Ishikawa (cell line): ENCODE measurements around the gene PPP1R11.

Experiments used
- CEBPB ChIP-seq: IDR thresholded peaks from 2 replicates; pipeline ENCODE4 v1.6.1; 2012
- CREB1 ChIP-seq: IDR thresholded peaks from 2 replicates; pipeline ENCODE4 v1.6.1; 2012; ENCODE audit warnings: low read depth
- EGR1 ChIP-seq: IDR thresholded peaks from 2 replicates; pipeline ENCODE4 v1.6.1; 2012
- EP300 ChIP-seq: IDR thresholded peaks from 2 replicates; pipeline ENCODE4 v1.6.1; 2012; ENCODE audit warnings: borderline replicate concordance
- FOXM1 ChIP-seq: IDR thresholded peaks from 2 replicates; pipeline ENCODE4 v1.6.1; 2012; ENCODE audit warnings: low read depth, borderline replicate concordance
- MAX ChIP-seq: IDR thresholded peaks from 2 replicates; pipeline ENCODE4 v1.6.1; 2012
- NFIC ChIP-seq: IDR thresholded peaks from 2 replicates; pipeline ENCODE4 v1.6.1; 2012
- RAD21 ChIP-seq: IDR thresholded peaks from 2 replicates; pipeline ENCODE4 v1.6.1; 2012; ENCODE audit warnings: low read depth
- REST ChIP-seq: IDR thresholded peaks from 2 replicates; pipeline ENCODE4 v1.6.1; 2012; ENCODE audit warnings: low read depth, mild to moderate bottlenecking
- TAF1 ChIP-seq: IDR thresholded peaks from 2 replicates; pipeline ENCODE4 v1.6.1; 2012; ENCODE audit warnings: low read depth, mild to moderate bottlenecking
- TCF12 ChIP-seq: IDR thresholded peaks from 2 replicates; pipeline ENCODE4 v1.6.1; 2012; ENCODE audit warnings: low read depth
- TEAD4 ChIP-seq: IDR thresholded peaks from 2 replicates; pipeline ENCODE4 v1.6.1; 2012
- YY1 ChIP-seq: IDR thresholded peaks from 2 replicates; pipeline ENCODE4 v1.6.1; 2012; ENCODE audit warnings: low read depth
- ZBTB7A ChIP-seq: IDR thresholded peaks from 2 replicates; pipeline ENCODE4 v1.6.1; 2012; ENCODE audit warnings: low read depth
- TF ChIP-seq, protein P1 (sequence below): IDR thresholded peaks from 2 replicates; pipeline ENCODE4 v1.6.1; 2012

Gene PPP1R11

DNA sequence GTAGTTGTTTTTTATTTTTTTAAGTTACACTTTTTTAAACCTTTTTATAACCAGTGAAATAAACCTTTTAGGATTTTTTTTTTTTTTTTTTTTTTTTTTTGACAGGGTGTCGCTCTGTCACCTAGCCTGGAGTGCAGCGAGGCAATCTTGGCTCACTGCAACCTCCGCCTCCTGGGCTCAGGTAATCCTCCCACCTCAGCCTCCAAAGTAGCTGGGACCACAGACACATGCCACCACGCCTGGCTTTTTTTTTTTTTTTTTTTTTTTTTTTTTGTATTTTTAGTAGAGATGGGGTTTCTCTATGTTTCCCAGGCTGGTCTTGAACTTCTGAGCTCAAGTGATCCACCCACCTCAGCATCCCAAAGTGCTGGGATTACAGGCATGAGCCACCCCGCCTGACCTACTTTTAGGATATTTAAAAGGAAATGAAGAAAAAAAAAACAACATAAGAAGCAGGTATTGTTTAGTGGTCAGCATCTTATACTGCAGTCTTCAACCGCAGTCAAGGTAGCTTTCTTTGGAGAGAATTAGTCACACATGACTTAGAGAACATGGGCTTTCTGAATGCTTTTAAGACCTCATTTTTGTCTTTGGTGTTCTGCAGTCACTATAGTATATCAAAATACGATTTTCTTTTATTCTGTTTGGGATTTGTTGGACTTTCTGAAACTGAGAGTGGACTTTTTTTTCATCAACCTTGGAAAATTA is 4.4 kb upstream of the PPP1R11 start:
- TF ChIP-seq TAF1 = no peak
- TF ChIP-seq RAD21 = no peak
- TF ChIP-seq NFIC = no peak
- TF ChIP-seq EGR1 = no peak
- TF ChIP-seq EP300 = no peak
- TF ChIP-seq REST = no peak
- TF ChIP-seq CEBPB = no peak
- TF ChIP-seq ZBTB7A = no peak
- no peak for TF ChIP-seq FOXM1
- no peak for TF ChIP-seq TCF12
- no peak for TF ChIP-seq CREB1
- no peak for TF ChIP-seq YY1
- TF ChIP-seq, protein P1, sequence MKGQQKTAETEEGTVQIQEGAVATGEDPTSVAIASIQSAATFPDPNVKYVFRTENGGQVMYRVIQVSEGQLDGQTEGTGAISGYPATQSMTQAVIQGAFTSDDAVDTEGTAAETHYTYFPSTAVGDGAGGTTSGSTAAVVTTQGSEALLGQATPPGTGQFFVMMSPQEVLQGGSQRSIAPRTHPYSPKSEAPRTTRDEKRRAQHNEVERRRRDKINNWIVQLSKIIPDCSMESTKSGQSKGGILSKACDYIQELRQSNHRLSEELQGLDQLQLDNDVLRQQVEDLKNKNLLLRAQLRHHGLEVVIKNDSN = no peak
- TF ChIP-seq MAX = no peak
- TF ChIP-seq TEAD4 = no peak

DNA sequence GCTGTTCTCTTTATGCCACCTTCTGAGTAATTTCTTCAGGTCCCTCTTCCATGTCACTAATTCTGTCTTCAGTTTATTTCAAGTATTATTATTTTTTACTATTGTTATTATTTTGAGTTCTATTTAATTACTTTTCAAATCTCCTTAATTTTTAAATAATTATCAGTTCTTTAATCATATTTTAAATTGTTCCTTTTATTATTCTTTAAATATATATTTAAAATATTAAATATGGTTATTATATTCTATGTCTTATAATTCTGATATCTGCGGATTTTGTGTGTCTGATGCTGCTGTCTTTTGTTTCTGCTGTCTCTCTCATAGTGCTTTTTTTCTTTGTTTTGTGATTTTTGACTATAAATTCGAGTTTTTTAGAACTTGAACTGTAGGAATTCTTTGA is 3.7 kb upstream of the PPP1R11 start:
- TF ChIP-seq CEBPB (no peak), EP300 (no peak), RAD21 (no peak), CREB1 (no peak)

DNA sequence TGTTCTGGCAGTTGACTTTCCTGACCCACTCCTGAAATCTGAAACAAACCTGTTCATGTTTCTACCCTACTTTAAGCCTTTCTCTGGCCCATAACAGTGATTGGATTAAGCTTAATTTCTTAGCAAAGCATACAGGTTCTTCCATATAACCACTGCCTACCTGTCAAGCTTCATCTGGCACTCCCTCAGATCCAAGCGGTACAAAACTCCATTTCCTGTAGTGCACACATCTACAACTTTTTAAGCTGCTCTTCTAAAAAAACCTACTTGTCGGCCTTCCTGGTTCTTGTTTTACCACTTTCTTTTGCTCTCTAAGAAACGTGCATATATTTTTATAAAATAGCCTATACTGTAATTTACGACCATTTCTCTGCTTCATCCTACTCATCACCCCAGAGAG is 916 bp upstream of the PPP1R11 start:
- TF ChIP-seq MAX = no peak
- no peak for TF ChIP-seq EGR1
- TF ChIP-seq, protein P1 = no peak
- TF ChIP-seq TAF1 = no peak
- TF ChIP-seq ZBTB7A = no peak
- TF ChIP-seq CREB1 = no peak
- no peak for TF ChIP-seq RAD21
- no peak for TF ChIP-seq YY1
- no peak for TF ChIP-seq REST
- no peak for TF ChIP-seq TEAD4
- no peak for TF ChIP-seq TCF12
- TF ChIP-seq FOXM1 = no peak
- no peak for TF ChIP-seq NFIC
- no peak for TF ChIP-seq CEBPB
- TF ChIP-seq EP300 = no peak

DNA sequence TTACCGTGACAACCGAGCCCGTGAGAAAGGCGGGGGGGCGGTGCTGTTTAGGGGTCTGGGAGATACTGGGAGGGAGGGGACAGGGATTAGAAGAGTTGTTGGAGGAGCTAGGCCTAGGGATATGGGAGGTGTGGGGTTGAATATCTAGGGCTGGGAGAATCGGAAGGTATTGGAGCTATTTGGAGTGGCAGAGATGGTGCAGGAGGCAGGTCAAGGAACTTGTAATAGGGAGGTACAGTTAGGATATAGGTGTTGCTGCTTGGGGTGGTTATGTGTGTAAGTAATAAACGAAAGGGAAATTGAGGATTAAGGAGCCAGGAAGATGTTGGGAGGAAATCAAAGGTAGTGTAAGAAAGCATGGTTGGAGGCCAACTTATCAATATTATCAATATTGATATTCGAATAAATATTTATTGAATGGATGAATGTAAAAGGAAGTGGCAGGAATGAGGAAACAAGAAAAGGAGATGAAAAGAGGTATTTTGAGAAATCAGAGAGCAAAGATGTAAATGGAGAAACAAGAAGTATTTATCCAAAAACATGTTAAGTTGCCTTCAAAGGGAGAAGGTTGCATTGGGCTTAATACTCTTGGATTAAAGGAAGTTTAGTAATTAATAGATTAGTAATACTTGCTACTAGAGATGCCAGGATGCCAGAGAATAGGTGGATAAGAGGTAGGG is 602 bp downstream of the PPP1R11 start:
- TF ChIP-seq EGR1 (no peak), FOXM1 (no peak), RAD21 (no peak), NFIC (no peak), YY1 (no peak), ZBTB7A (no peak), MAX (no peak), EP300 (no peak)
- TF ChIP-seq, protein P1 = no peak

- TF ChIP-seq FOXM1 (no peak), EGR1 (no peak), REST (no peak), MAX (no peak), RAD21 (no peak), YY1 (no peak), TCF12 (no peak), TAF1 (no peak), TEAD4 (no peak), ZBTB7A (no peak), EP300 (no peak), NFIC (no peak), CREB1 (no peak)
- TF ChIP-seq, protein P1 = no peak
These were observed 4.3 kb downstream of the PPP1R11 start for GRCh38 chr6:30071081-30071818.
